Measurements from ENCODE around the gene ZNF585A. TPM values are rescaled to one million over a fixed set of nuclear protein-coding genes. Genes with fewer than 3 reads are reported as not detected.
"Not testable (repeated sequence)": the region's sequence is repeated elsewhere in the genome, so short reads cannot be mapped to it uniquely, and the experiment has no call there.

The ZNF585A gene
- total and polyA plus RNA-seq, 2 of the 4 experiments (the other 2 are of a cell fraction) = 6.2 to 9.5 TPM

DNA sequence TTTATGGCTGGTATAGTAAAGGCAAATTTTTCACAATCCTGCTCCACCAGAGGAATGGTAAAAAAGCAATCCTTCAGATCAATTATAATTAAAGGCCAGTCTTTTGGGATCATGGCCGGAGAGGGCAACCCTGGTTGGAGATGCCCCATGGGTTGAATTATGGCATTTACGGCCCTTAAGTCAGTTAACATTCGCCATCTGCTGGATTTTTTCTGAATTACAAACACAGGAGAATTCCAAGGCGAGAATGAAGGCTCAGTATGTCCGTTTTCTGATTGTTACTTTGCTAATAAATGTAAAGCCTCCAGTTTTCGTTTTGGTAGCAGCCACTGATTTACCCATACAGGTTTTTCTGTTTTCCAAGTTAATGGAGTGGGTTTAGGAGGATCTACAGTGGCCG lies 60.7 kb downstream of the ZNF585A start:
- peaks cover 53% of the 10 kb centered on the region for H3K9me3 ChIP-seq (ENCODE audit: control insufficient read depth, insufficient read depth, low read length)
- H2AK5ac ChIP-seq (ENCODE audit: low read depth, low read length); H3K4me3 ChIP-seq (ENCODE audit: insufficient read depth, low read depth, low read length); H4K20me1 ChIP-seq (ENCODE audit: insufficient read depth, low read length); H3K14ac ChIP-seq (replicated peaks; ENCODE audit: low read depth, low read length); CTCF ChIA-PET; H2BK15ac ChIP-seq (ENCODE audit: low read depth, low read length); H4K8ac ChIP-seq (ENCODE audit: low read depth in 2 of 2, low read length in 2 of 2); intact Hi-C loops (cut with micrococcal nuclease); H2BK120ac ChIP-seq (ENCODE audit: low read depth, low read length); in situ Hi-C loops (cut with MboI; ENCODE audit: low sequenced_read_pairs); dilution Hi-C loops (cut with HindIII; ENCODE audit: low sequenced_read_pairs, unreplicated experiment); H3K4me1 ChIP-seq (ENCODE audit: control insufficient read depth, insufficient read depth, low read length); H4K91ac ChIP-seq (ENCODE audit: insufficient read depth, low read depth, low read length); H3K79me1 ChIP-seq (ENCODE audit: low read depth in 1 of 2, low read length in 2 of 2); H3K56ac ChIP-seq (ENCODE audit: extremely low read depth, insufficient read depth, low read length); POLR2A ChIA-PET (ENCODE audit: unreplicated experiment); H3K18ac ChIP-seq (ENCODE audit: low read depth, low read length); H3K9ac ChIP-seq (ENCODE audit: low read depth, low read length); H3K9me1 ChIP-seq (ENCODE audit: insufficient read depth, low read length); H2BK20ac ChIP-seq (ENCODE audit: low read depth, low read length); H2BK5ac ChIP-seq (ENCODE audit: low read depth, low read length, poor library complexity, severe bottlenecking); H3K27me3 ChIP-seq (ENCODE audit: control insufficient read depth, insufficient read depth, low read length); H3K4me2 ChIP-seq (ENCODE audit: low read depth, low read length); H3K27ac ChIP-seq (ENCODE audit: insufficient read depth, low read length); H3K4ac ChIP-seq (ENCODE audit: low read depth, low read length); DNase-seq; H3K23ac ChIP-seq (ENCODE audit: low read depth, low read length); H4K5ac ChIP-seq (ENCODE audit: low read depth, low read length); BruUV-seq (replicated peaks); H2AFZ ChIP-seq (replicated peaks; ENCODE audit: low read length, poor library complexity); ATAC-seq (ENCODE audit: low read depth); H2AK9ac ChIP-seq (replicated peaks; ENCODE audit: low read depth, low read length, poor library complexity): not testable (repeated sequence)
- peaks cover 13% of the 10 kb centered on the region for H3K36me3 ChIP-seq (ENCODE audit: control insufficient read depth, insufficient read depth, low read length)
- WGBS, 2 experiments (ENCODE audit: extremely low coverage in 2 of 2, insufficient read length in 1 of 2) = 60% methylated on average over 1 of the region's 7 CpGs; no CpG with 5 or more reads in 1 of the 2 experiments

DNA sequence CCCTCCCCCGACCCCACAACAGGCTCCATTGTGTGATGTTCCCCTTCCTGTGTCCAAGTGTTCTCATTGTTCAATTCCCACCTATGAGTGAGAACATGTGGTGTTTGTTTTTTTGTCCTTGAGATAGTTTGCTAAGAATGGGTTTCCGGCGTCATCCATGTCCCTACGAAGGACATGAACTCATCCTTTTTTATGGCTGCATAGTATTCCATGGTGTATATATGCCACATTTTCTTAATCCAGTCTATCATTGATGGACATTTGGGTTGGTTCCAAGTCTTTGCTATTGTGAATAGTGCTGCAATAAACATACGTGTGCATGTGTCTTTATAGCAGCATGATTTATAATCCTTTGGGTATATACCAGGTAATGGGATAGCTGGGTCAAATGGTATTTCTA lies 68.4 kb downstream of the ZNF585A start:
- ATAC-seq (ENCODE audit: low read depth); H4K5ac ChIP-seq (ENCODE audit: low read depth, low read length); dilution Hi-C loops (cut with HindIII; ENCODE audit: low sequenced_read_pairs, unreplicated experiment); H3K56ac ChIP-seq (ENCODE audit: extremely low read depth, insufficient read depth, low read length); H3K4me1 ChIP-seq (ENCODE audit: control insufficient read depth, insufficient read depth, low read length); H2BK15ac ChIP-seq (ENCODE audit: low read depth, low read length); H3K14ac ChIP-seq (replicated peaks; ENCODE audit: low read depth, low read length); H3K4me2 ChIP-seq (ENCODE audit: low read depth, low read length); BruUV-seq (replicated peaks); CTCF ChIA-PET; H2AK9ac ChIP-seq (replicated peaks; ENCODE audit: low read depth, low read length, poor library complexity); H3K23ac ChIP-seq (ENCODE audit: low read depth, low read length); H3K4ac ChIP-seq (ENCODE audit: low read depth, low read length); POLR2A ChIA-PET (ENCODE audit: unreplicated experiment); H2AFZ ChIP-seq (replicated peaks; ENCODE audit: low read length, poor library complexity); H4K8ac ChIP-seq (ENCODE audit: low read depth in 2 of 2, low read length in 2 of 2); H3K4me3 ChIP-seq (ENCODE audit: insufficient read depth, low read depth, low read length); H3K79me1 ChIP-seq (ENCODE audit: low read depth in 1 of 2, low read length in 2 of 2); in situ Hi-C loops (cut with MboI; ENCODE audit: low sequenced_read_pairs); H3K9ac ChIP-seq (ENCODE audit: low read depth, low read length); H2BK20ac ChIP-seq (ENCODE audit: low read depth, low read length); intact Hi-C loops (cut with micrococcal nuclease); H2BK120ac ChIP-seq (ENCODE audit: low read depth, low read length); H2AK5ac ChIP-seq (ENCODE audit: low read depth, low read length); H3K27me3 ChIP-seq (ENCODE audit: control insufficient read depth, insufficient read depth, low read length); H3K9me1 ChIP-seq (ENCODE audit: insufficient read depth, low read length); H4K20me1 ChIP-seq (ENCODE audit: insufficient read depth, low read length); DNase-seq; H4K91ac ChIP-seq (ENCODE audit: insufficient read depth, low read depth, low read length); H3K27ac ChIP-seq (ENCODE audit: insufficient read depth, low read length); H3K18ac ChIP-seq (ENCODE audit: low read depth, low read length); H2BK5ac ChIP-seq (ENCODE audit: low read depth, low read length, poor library complexity, severe bottlenecking): not testable (repeated sequence)
- H3K9me3 ChIP-seq (ENCODE audit: control insufficient read depth, insufficient read depth, low read length) = peaks cover 36% of the 10 kb centered on the region
- peaks cover 14% of the 10 kb centered on the region for H3K36me3 ChIP-seq (ENCODE audit: control insufficient read depth, insufficient read depth, low read length)
- WGBS, 2 experiments (ENCODE audit: extremely low coverage in 2 of 2, insufficient read length in 1 of 2) = no CpG with 5 or more reads among the region's 5 CpGs
